IPS-NIHi7 (cell line): Measurements from ENCODE around the gene TSPAN5.
A peak's percentile ranks its signal among the peaks of the same experiment; 100 is the strongest.
"Not testable (repeated sequence)": the region's sequence is repeated elsewhere in the genome, so short reads cannot be mapped to it uniquely, and the experiment has no call there.

Source experiments
- DNase-seq: peaks from one replicate; pipeline ENCODE4 v3.0.0; 2012; ENCODE audit warnings: mixed read lengths; ENCODE audit errors: extremely low spot score

Gene TSPAN5

DNA sequence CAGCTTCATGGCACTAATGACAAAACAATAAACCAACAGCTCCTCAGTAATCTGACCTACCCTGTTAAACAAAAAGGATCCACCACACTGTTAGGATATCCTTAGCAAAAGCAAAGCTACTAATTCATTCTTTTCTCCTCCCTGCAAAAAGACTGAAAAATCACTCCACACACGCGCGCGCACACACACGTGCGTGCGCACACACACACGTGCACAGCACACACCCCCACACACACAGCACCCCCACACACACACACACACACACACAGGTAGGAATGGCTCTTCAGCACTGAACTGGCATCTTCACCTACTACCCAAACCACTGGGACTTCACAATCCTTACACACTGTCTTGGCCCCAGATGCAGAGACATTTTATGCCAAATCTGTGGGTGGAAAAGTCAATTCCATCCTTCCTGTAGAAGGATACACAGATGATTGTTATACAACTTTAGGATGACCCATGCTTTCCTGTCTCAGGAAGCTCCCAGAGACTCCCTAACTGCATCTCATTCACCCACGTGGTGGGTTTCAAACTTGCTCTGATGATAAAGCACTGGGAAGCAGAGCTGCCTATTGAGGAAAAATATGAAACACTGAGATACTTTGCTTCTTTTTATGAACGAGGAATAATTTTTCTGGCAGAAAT, 102.5 kb downstream of the TSPAN5 start:
- no peak for DNase-seq

DNA sequence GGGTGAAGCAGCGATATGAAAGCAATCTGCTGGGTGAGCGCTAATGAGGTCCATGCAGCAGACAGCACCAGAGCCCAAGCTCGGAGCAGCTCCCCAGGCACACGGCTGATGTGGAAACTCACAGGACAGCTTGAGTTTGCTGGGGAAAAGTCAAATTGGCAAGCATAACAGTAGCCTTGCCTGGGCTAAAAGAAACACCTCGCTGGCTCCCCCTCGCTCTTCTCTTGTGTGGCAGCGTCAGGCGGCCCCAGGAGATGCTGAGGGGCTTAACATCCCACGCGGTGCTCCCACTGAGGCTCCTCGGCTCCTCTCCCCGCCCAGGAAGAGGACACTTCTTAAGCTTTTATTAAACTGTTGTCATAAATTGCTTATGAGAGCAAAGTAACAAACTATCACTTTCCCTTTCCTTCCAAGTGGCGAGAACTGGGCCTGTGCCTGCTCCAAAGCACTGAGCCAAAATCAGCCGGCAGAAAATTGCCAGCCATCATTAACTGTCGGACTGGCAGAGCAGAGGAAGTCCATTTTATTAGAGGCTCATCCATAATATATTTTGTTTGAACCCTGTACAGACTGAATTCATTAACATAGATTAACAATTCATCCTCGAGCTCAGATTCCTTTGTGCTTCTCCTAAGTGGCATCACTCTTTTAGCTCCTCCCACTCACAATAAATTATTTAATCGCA, 111.4 kb downstream of the TSPAN5 start:
- peak; percentile 39 for DNase-seq

DNA sequence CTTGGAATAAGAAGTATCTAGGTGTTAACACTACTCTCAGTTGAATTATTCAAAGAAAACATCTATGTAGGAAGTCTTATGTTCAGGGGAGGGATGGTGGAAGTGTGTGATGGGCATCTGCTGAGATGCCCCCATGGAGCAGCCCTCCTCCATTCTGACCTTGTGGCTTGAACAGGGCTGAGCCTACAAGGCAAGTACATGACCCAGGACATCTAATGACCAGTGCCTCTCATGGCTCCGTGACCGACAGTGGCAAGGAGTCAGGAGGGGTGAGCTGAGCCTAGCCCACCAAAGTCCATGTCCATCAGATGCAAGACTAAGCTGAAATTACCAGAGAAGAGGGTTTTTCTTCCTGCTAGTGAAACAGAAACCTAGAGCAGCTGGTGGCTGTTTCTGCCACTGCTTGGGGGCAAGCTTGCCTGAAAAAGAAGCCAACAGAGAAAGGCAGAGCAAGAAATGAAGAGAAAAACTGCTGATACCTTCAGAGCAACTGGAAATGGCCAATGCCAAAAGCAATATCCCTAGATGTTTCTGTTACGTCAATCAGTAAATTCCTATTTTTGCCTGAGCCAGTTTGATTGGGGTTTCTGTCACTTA, 113.5 kb downstream of the TSPAN5 start:
- no peak for DNase-seq

DNA sequence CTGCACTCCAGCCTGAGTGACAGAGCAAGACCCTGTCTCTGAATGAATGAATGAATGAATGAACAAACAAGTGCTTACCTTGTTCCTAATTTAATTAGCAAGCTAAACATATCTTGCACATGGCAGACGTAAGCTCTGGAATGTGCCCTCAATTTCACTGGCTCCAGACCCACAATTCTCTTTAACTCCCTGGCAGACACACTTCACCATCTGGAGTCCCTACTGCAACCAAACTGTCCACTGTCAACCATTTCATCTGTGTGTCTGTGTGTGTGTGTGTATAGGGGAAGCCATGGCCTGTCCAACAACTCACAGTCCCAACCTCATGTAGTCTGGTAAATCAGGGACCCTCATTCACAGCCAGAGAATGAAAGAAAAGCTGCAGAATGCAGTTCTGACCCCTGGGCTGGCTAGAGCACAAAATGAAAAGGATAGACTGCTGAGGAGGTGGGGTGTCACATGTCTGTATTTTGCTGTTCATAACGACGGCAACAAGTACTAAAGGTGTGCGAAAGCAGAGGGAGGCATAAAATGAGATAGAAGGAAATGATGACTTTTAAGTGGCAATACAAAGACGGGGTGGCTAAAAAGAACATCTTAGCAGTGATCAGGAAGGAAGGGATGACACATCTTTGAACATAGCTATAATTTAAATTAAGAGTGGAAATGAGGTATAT, 114.1 kb downstream of the TSPAN5 start:
- no peak for DNase-seq

DNA sequence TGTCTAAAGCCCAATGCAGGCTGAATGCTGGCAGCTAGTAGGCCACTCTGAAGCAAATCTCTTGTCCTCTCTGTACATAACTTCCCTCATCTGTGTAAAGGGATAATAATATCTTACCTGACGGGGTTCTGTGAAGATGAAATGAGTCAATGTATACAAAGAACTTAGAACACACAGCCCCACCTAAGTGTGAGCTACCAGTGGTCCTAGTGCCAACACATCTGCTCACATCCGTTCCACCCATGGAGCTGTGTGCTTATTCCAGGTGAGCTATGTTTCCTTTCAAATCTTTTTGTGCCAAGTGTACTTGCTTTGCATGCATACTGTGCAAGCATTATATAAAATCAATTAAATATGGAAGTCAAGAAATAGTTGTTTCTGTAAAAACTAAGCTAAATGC, 116.4 kb downstream of the TSPAN5 start:
- no peak for DNase-seq

DNA sequence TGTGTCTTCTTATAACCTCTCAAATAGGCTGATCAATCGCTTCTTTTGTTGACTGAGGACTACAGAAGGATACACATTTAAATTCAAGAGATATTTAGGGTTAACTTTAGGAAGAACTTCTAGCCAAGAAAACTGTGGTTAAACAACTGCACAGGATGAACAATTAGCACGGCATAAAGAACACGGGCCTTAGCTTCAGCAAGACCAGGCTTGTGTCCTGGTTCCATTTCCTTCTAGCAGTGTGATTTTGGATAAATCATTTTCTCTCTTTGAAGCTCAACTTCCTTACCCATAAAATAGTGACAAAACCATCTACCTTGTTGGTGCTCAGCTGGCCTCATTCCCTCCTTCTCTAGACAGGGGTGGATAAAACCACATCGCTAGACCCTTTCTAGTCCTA, 117.6 kb downstream of the TSPAN5 start:
- no peak for DNase-seq

DNA sequence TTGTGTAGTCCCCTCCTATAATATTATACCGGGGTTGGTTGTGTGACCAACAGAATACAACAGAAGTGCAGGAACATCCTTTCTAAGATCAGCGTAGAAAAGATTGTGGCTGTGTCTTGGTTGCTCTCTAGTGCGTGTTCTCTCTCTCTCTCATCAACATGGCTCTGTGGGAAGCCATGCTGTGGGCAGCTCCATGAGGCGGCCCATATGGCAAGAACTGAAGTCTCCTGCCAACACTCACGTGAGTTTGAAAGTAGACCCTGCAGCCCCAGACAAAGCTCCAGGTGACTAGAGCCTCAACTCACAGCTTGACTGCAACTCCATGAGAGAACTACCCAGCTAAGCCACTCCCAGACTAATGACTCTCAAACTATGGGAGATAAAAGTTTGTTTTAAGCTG, 118.7 kb downstream of the TSPAN5 start:
- no peak for DNase-seq

DNA sequence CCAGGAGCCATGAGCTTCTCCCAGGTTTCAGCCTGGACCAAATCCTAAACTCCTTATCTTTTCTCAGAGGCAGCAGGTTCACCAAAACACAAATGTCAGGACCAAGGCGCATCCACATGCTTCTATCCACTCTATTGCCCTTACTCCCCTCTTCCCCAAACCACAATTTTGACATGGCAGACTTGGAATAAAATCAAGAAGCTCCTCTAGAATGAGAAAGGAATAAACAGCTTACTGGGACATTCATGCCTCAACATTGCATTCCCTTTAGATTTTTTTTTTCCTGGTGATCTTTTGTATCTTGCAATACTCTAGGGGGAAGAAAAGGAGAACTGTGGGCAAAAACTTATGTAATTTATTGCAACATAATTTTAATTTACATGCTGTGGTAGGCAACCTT, 119.1 kb downstream of the TSPAN5 start:
- no peak for DNase-seq

DNA sequence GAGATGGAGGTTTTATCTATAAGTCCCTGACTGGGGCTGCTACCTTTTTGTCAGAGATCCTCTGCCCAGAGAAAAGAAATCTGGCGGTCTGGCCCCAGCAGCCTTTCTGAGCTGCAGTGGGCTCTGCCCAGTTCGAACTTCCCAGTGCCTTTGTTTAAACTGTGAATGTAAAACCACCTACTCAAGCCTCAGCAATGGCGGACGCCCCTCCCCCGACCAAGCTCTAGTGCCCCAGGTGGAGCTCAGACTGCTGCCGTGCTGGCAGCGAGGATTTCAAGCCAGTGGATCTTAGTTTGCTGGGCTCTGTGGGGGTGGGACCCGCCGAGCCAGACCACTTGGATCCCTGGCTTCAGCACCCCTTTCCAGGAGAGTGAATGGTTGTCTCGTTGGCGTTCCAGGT, 121.8 kb downstream of the TSPAN5 start:
- no peak for DNase-seq

DNA sequence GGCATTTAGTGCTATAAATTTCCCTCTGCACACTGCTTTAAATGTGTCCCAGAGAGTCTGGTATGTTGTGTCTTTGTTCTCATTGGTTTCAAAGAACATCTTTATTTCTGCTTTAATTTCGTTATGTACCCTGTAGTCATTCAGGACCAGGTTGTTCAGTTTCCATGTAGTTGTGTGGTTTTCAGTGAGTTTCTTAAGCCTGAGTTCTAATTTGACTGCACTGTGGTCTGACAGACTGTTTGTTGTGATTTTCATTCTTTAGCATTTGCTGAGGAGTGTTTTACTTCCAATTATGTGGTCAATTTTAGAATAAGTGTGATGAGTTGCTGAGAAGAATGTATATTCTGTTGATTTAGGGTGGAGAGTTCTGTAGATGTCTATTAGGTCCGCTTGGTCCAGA, 124.3 kb downstream of the TSPAN5 start:
- DNase-seq: not testable (repeated sequence)

DNA sequence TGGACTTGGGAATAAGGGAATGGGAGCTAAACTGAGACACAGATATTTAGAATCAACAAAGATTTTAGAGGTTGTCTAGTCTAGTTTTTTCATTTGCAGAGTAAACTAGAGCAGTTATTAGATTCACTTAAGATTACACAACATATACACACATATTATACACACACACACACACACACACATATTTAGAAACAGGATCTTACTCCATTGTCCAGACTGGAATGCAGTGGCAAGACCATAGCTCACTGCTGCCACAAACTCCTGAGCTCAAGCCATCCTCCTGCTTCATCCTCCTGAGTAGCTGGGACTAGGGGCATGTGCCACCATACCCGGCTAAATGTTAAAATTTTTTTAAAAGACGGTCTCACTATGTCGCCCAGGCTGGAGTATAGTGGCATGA, 127.8 kb downstream of the TSPAN5 start:
- no peak for DNase-seq

DNA sequence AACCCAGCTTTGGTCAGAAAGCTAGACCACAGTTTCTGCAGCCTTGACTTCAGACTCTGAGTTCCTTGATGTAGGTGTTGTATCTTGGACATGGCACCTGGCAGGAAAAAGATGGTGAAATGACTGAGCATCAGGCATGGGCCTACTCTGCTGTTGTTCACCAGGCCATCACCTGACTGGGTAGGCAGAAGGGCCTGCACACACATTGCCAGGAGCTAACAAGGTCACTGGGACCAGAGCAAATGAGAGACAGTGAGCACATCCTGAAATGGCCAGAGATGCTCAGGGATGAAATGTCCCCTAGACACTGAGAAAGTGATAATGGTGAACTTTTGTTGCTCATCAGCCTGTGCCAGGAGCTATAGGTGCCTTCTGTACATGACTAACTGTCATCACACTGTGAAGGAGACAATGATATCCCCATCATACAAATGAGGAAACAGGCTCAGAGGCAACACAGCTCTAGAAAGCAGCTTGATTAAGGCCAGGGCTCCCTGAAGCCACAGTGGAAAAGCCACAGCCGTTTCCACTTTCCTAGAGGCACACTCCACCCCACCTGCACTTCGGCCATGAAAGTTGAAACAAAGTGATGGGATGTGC, 128.3 kb downstream of the TSPAN5 start:
- no peak for DNase-seq

DNA sequence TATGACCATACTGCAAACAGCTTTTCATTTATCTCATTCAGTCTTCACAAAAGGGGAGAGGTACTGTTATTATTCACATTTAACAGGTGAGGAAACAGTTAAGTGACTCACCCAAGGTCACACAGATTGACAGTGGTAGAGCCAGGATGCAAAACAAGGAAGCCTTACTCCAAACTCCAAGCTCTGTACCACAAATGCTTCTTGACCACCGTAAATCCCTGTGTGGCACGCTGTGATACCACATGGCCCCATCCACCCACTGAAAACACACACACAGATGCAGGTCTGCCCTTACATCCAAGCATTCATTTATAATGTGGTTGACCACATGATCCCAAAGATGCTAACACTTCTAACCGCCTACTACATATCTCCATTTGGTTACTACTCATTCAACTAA, 129.5 kb downstream of the TSPAN5 start:
- no peak for DNase-seq

DNA sequence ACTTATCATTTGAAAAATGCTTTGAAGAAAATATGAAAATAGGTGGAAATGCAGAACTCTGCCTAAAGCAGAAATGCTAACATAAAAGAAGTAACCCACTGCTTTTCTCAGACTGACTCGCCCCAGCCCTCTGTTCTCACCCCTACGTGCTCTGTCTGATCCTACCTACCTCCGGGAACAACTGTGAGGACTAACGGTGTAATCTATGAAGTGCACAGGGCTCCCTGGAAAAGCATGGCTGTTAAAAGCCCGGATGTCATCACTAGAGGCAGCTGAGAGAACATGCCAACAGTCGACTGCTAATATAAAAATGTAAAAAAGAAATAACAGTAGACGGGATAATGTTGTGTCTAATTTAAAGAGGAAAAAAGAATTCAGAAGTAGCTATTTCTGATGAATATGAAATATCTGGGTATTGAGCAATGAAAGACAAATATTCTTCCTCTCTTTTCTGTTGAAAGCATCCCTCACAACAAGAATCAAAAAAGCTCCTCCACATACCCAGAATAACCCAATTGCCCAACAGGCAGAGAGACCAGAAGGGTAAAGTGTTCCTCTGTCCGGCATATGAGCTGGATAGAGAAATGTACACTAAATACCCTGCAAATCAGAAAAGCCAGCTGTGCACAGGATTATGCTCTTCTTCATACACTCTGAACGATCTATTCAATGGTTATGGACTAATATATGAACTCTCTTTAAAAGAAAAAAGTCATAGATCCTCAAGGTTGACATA, 130.7 kb downstream of the TSPAN5 start:
- no peak for DNase-seq

DNA sequence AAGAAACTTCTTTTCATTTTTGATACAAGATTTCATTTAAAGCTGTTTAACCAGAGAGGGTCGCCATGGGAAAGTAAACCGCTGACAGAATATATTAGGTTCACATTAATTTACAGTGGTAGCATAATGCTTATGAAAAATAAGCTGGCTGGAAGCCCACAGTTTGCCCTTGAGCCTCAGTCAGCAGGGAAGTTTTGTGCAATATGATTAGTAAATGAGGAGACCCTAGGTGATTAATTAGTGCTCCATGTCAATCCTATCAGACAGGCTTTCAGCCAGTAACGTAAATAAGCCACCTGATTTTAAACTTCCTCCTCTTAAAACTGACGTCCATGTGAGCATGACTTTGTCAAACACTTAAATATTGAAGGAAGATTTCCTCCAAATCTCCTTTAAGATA, 134.2 kb downstream of the TSPAN5 start:
- no peak for DNase-seq

DNA sequence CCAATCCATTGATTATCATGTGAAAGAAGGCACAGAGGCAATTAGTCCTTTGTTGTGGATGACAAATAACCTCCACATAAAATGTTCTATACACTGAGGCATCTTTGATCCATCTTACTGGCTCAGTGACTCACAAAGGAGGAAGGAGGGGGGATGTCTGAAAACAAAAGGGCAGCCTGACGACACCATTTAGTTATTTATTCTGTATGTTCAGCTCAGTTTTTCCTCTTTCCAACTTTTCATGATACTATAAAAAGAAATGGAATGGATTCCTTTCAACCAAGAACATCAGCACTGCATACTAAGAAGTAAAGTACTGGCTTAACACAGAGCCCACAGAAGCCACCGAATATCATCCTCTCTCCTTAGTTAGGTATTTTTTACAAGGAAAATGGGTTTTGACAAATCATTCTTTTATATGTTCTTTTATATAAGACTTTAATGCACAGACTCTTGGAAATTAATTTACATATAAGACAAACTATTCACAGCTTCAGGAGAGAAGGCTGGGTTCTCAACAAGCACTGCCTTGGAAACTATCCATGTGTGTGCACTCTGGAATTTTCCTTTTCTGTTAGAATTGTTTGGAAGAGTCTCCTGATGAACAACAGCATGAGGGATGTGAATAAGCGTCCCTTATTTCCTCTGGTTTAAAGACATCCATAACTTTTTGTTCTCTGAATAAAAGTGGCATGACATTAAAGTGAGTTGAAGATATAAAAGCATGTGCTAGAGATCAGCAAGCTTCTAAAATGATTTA, 135.6 kb downstream of the TSPAN5 start:
- no peak for DNase-seq

DNA sequence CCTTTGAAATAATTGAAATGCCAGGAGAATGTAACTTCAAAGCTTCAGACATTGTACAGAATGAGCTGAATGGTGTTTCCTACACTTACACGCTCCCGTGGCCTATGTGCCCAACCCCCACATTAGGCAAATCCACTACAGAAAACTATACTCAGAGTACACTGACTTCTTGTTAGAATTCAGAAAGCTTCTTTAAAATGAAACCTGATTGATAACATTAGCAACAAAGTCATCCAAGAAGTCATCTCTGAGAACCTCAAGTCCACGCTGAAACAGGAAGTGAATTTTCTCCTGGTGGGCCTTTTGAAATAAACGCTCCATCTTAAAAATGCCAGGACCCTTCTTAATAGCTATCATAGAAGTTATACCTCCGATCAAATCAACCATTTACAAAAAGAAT, 136.3 kb downstream of the TSPAN5 start:
- DNase-seq: no peak

DNA sequence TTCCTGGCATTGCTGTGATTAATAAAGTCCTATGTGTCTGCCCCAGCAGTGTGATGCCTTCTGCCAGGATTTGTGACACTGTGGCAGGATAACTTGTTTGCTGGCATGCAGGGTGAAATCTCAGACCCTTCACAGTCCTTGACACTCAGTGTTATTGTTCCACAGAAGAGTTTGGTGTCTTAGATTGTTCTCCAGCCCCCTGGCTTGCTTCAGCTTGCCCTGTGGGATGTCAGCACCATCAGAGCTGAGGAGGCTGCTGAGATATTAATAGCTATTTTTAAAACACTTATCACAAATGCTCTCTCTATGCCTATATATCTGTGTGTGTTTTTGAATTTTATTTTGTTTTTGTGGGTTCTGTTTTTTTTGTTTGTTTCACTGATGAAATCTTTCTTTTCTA, 136.9 kb downstream of the TSPAN5 start:
- no peak for DNase-seq

DNA sequence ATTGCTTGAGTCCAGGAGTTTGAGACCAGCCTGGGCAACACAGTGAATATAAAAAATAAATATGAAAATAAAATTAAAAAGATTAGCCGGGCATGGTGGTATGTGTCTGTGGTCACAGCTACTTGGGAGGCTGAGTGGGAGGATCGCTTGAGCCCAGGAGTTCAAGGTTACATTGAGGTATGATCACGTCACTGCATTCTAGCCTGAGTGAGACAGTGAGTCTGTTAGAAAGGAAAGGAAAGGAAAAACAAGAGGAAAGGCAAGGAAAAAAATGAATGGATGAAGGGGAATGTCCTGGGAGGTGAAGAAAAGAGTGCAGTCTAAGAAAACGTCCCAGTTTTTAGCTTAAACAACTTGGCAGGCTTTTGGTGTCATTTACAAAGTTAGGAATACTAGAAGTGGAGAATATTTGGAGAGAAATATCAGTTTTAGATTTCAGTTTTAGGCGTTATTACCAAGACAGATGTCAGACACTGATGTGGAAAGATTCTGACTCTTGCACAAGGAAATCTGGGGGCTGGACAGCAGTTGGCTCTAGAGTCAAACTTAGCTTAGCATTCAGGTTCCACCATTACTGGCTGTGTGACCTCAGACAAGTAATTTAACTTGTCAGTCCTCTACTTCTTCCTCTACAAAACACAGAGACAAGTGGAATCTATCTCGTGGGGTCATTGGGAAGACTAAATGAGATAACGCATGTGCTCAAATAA, 139.0 kb downstream of the TSPAN5 start:
- no peak for DNase-seq

DNA sequence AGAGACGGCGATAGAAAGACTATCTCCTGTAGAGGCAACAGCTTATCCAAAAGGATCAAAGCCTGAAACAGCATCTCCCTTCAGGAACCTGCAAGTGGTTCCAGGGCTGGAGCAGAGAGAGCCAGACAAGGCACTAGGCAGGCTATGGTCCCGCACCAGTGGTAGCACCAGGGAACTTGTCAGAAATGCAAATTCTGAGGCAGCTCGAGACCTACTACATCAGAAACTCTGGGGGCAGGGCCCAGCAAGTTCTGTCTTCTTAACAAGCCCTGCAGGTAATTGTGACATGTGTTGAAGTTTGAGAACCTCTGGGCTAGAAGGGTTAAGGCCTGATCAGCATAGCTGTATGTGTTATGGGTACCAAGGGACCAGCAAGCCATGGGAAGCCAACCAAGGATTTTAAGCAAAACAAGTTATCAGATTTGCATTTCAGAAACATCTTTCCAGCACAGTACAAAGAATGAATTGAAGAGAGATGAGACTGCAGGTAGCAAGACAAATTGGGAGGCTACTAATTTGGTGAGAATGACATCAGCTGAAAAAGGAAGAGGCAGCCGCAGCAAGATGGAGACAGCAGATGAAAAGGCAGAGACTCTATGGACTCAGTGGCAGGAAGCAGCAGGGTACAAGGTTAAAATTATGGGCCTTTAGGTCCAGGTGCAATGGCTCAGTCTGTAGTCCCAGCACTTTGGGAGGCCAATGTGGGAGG, 139.7 kb downstream of the TSPAN5 start:
- DNase-seq: no peak
